Uterus (tissue), 4 donors: ENCODE data around the gene TMEM127. TPM values are rescaled to one million over a fixed set of nuclear protein-coding genes. Genes with fewer than 3 reads are reported as not detected.

Source experiments
- DNase-seq, 2 donors: peaks; one replicate each; pipeline ENCODE4 v3.0.0-alpha.2; 2019 to 2020
- H3K27ac ChIP-seq, 2 donors: fragments of 200-600 bp; sonication (generic); 1 replicate in 1 of 2; 2 replicates in 1 of 2; pipeline ENCODE4 v1.5.1; 2016 to 2018
- H3K27me3 ChIP-seq, 2 donors: fragments of 200-600 bp; sonication (generic); one replicate each; pipeline ENCODE4 v1.5.1; 2018 to 2019; ENCODE audit warnings: control low read depth in 1 of 2
- H3K36me3 ChIP-seq, 2 donors: fragments of 200-600 bp; sonication (generic); one replicate each; pipeline ENCODE4 v1.5.1; 2019; ENCODE audit warnings: control low read depth in 1 of 2
- H3K4me1 ChIP-seq, 2 donors: fragments of 200-600 bp; sonication (generic); one replicate each; pipeline ENCODE4 v1.5.1; 2018 to 2019; ENCODE audit warnings: control low read depth in 1 of 2
- H3K4me3 ChIP-seq, 2 donors: fragments of 200-600 bp; sonication (generic); 1 replicate in 1 of 2; 2 replicates in 1 of 2; pipeline ENCODE4 v1.5.1; 2018 to 2019; ENCODE audit warnings: mild to moderate bottlenecking in 1 of 2
- H3K9me3 ChIP-seq, 2 donors: fragments of 200-600 bp; sonication (generic); one replicate each; pipeline ENCODE4 v1.5.1; 2019; ENCODE audit warnings: control low read depth in 1 of 2
- CTCF ChIP-seq, 4 experiments: fragments of 200-600 bp in 2 of 4; fragments of 450-650 bp in 2 of 4; sonication (generic) in 2 of 4; IDR thresholded peaks; one replicate each; pipeline ENCODE4 v1.5.1; 2016 to 2019; ENCODE audit warnings: antibody characterized with exemption in 4 of 4, mild to moderate bottlenecking in 2 of 4, moderate library complexity in 1 of 4
- POLR2A ChIP-seq, 2 donors: fragments of 450-650 bp; IDR thresholded peaks; one replicate each; pipeline ENCODE4 v1.6.1; 2016; ENCODE audit warnings: antibody characterized with exemption in 2 of 2, mild to moderate bottlenecking in 1 of 2, moderate library complexity in 1 of 2
- intact Hi-C: fragments of 100-400 bp; cut with DNase I; formaldehyde crosslinking; loops from one replicate; pipeline ENCODE4 v1.15.1; 2023; ENCODE audit warnings: low total_unique reads
- total RNA-seq, 4 donors: library from RNA; depleted of rRNA in 3 of 4; stranded (reverse); fragments of >200 nt in 3 of 4; gene quantifications; one replicate each; pipeline versions ENCODE4 v1.1.0 to v1.2.4, GENCODE V29; 2014 to 2023
- donor health status: DM: yes; HTN: yes; CAD: no.

TMEM127 gene
- total RNA-seq, 4 donors from 2014 or later: 17.0 to 45.4 (median 22.3) TPM

- Histone ChIP-seq H3K4me1 (peaks cover 6 to 20% of the 10 kb centered on the region in 2 donors), H3K9me3 (no peaks in the 10 kb centered on the region), H3K4me3 (no peak overlapping the region), H3K27ac (no peak overlapping the region), H3K36me3 (no peaks in the 10 kb centered on the region), H3K27me3 (no peaks in the 10 kb centered on the region)
- intact Hi-C loops: no loop called here
- DNase-seq: no peak
- no peak for TF ChIP-seq CTCF (IDR thresholded peaks at IDR 0.05)
- no peak for TF ChIP-seq POLR2A (IDR thresholded peaks at IDR 0.05)
These were observed 3.5 kb downstream of the TMEM127 start for GRCh38 chr2:96262306-96262705.

DNA sequence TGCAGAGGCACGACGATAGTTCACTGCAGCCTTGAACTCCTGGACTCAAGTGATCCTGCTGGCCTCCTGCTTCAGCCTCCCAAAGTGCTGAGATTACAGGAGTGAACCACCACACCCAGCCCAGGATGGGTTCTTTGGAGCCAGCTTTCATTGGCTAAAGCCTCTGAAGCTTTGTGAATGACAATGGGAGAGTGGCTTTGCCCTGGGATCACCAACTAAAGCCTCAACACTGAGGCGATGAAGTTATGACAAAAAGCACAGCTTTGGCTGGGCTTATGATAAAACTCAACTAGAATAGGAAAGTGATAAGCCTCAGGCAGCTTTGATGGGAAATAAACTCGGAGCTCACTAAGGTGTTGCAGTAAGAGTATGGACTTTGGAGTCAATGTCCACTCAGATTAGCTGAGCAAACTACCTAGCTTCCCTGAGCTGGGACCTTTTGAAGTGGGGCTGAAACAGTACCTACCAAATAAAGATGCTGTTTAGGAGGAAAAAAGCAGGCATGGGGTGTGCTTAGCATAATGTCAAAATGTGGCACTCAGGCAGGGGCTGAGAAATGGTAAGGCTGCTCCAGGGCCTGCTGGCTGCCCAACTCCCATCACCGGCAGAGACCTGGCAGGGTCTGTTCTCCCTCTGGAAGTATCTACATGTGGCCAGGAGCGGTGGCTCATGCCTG lies 4.3 kb downstream of the TMEM127 start:
- H3K4me1 ChIP-seq: peaks cover 6 to 20% of the 10 kb centered on the region in 2 donors

DNA sequence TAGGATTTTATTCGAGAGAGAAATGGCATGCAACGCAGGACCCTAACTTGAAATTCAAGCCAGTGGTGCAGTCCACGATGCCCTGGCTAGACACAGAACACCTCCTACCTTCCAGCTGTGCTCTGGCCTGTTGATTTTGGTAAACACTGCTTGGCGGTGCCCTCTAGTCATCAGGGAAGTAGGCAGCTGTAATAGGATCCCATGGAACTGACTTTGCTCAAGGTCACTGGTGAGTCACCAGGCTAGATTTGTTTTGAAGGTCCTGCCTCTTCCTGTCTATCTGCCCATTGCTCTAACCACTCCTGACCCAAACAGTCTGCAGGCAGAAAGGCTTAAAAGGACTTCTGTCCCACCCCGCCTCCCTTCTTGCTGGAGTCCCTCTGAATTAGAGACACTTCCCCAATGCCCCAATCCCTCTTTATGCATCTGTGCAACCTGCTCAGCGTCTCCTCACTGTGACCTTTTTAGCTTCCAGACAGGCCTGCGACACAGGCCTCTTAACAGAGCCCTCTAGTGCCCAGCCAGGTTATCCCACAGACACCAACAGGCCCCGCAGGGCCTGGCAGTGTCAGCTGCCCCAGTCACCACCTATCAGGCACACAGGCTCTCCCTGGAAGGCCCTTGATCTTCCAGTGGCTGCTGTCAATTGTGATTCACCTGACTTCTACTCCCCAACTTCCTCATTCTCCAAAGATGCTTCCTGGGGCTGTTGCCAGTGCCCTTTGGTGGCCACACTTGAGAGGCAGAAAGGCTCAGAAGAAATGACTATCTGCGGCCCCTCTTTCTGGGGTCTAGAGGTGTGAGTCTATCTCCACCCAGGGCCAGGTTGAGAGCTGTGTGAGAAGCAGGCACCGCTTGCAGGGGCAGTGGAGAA lies 5.2 kb downstream of the TMEM127 start:
- peak in 1 of 2 donors; percentile 62 for DNase-seq
- intact Hi-C loops: no loop called here
- Histone ChIP-seq H3K27ac (peak overlapping the region; percentile 62 to 74), H3K4me1 (peaks cover 6 to 20% of the 10 kb centered on the region in 2 donors), H3K27me3 (no peaks in the 10 kb centered on the region), H3K4me3 (no peak overlapping the region), H3K36me3 (no peaks in the 10 kb centered on the region), H3K9me3 (no peaks in the 10 kb centered on the region)
- TF ChIP-seq POLR2A (IDR thresholded peaks at IDR 0.05) (peak in 1 of 2 donors; percentile 25), CTCF (IDR thresholded peaks at IDR 0.05) (peak in 2 of 4 experiments; percentile 11 to 18)

More for the DNA sequence above, 4.3 kb downstream of the TMEM127 start:
- DNase-seq: no peak
- Histone ChIP-seq H3K27ac (peak overlapping the region; percentile 62 to 74), H3K27me3 (no peaks in the 10 kb centered on the region), H3K36me3 (no peaks in the 10 kb centered on the region), H3K9me3 (no peaks in the 10 kb centered on the region), H3K4me3 (no peak overlapping the region)
- TF ChIP-seq CTCF (IDR thresholded peaks at IDR 0.05) (no peak), POLR2A (IDR thresholded peaks at IDR 0.05) (no peak)
- intact Hi-C loops: no loop called here

DNA sequence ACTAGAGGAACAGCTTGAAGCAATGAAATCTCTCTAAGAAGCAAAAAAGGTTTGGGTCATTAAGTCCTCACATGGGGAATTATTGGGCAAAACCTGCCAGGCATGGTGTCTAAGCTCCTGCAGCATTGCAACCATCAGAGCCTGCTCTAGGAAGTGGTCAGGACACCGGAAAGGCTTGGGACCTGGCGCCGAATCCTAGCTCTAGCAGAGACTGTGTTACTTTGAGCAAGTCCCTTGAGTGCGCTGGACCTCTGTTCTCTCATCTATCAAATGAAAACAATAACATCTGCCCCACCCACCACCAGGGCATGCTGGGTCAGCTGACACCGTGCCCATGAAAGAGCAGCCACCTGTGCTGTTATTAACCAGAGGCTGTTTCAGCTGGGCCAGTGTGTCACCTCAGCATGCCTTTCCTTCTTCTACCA lies 6.3 kb downstream of the TMEM127 start:
- Histone ChIP-seq H3K36me3 (no peaks in the 10 kb centered on the region), H3K27ac (peak overlapping the region; percentile 62 to 74), H3K4me3 (no peak overlapping the region), H3K9me3 (no peaks in the 10 kb centered on the region), H3K4me1 (peaks cover 4 to 13% of the 10 kb centered on the region in 2 donors), H3K27me3 (no peaks in the 10 kb centered on the region)
- no peak for DNase-seq
- TF ChIP-seq POLR2A (IDR thresholded peaks at IDR 0.05): no peak
- no peak for TF ChIP-seq CTCF (IDR thresholded peaks at IDR 0.05)
- intact Hi-C loops: loop anchor here (5.0 kb wide), 1 partner anchor 52 kb away; the partner anchor contains the start of gene STARD7
